Measurements from ENCODE around the gene SYNPO2L.
A peak's percentile ranks its signal among the peaks of the same experiment; 100 is the strongest.

Gene SYNPO2L

DNA sequence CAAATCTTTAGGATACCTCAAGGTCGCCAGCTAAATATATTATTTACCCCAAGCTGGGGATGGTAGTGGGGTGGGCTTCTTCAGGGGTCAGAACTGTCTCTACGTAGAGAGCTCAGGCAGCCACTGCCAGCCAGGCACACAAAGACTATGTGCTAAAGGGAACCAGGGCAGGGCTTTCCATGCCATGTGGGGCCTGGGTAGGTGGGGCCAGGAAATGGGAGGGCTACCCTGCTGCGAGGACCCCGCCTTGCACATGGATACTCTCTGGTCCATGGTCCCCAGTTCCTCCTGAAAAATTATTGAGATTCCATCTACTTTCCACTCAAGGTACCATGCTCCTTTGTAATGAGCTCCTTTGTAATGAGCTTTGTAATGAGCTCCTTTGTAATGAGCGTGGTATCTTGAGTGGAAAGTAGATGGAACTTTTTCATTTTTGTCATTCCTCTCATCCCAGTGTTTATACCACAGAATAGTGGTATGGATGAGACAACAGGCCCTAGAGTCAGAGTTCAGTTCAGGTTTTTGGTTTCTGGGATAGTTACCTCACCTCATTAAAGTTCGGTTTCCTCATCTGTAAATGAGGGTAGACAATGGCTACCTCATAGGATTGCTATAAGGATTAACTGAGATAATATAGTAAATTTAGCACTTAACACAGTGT, 5.8 kb downstream of the SYNPO2L start:
- no peak for DNase-seq

DNA sequence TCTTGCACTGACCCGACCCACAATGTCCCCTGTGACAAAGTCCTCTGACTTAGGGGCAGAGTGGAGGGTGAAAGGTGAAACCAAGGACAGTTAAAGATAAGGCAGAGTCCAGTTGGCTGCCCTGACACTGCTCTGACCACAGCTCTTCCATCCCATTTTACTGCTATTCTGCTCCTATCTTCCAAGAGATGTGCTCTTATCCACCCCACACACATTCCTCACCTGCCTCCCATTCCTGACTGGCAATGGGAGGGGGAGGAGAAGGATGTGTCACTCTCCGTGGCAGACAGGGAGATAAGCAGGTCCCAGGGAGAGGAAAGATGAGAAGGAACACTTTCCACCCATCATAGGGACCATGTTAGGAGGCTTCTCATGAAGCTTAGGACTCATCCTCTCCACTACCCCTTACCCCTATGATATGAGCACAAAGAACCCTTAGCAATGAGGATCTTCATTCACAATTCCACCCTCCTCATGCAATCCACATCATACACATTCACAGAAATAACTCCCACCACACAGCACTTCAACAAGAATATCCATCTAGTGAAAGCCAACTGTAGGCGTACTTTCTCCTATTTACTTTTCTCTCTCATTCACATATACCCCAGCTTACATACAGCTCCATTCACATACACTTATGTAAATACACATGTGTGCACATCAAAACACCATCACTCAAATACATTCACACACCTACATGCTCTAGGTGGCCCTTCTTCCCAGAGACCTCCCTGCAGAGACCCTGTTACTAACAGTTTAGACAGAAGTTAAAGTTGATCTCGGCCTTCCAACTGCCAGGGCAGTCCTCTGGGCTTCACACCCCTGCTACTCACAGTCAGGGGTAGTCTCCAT, 6.6 kb downstream of the SYNPO2L start:
- DNase-seq: peak in 3 of 58 donors; percentile 1 to 19 (median 6)

DNA sequence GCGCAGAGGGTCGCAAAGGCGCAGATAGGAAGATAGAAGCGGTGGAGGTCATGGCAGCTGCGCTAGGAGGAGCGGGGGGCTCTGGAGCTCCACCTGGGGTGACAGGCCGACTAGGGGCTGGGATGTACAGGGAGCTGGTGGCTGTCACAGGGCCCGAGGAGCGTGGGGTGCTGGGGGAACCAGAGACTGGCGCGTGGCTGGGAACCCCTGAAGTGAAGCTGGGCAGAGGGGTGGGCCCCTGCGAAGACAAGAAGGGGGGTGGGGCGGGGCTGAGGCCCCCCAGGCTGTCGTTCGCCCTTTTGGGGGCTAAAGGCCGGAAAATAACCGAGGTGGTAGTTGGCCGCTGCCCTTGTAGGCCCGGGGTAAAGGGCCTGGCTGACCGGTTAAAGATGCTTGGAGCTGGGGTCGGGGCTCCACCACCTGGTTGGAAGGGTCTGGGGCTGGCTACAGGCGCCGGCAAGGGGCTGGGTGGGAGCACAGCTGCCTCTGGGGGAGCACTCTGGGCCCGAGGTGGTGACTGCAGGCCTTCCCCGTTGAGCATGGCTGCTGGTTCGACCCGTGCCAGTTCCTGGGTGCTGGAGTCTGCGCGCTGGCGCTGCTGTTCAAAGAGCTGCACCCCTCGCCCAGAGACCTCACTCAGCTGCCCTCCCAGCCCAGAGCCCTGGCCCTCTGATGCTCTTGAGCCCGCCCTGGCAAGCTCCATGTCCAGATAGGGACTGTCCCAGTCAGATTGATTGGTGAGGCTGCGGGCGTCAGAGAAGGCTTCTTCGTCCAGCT, 7.8 kb downstream of the SYNPO2L start:
- DNase-seq: peak in 16 of 58 donors; percentile 2 to 66 (median 21)

DNA sequence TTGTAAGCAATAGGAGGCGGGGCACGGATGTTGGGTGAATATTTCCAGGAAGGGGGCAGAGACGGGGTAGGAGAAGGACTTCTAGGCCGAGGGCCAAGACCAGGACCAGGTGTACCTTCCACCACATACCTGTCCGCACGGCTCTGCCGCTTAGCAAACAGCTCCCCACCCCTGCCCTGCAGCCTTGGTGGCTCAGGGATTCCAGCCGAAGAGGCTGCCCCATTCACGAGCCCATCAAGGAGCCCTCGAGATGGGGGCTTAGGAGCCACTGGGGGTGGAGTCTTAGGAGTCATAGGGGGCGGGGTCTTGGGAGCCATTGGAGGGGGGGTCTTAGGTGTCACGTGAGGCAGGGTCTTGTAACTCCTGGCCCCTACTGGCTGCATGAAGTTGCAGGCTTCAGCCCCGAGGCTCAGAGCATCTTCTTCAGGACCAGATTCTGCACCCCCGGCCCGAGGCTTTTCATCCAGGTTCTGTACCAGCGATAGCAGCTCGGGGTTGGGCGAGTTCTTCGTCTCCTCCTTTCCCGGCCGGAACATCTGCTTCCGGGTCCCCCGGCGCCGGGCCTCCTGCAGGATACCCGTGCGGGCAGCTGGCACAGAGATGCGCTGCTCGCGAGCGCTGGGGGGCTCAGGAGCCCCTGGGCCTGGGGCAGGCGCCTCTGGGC, 8.5 kb downstream of the SYNPO2L start:
- DNase-seq: peak in 54 of 58 donors; percentile 4 to 82 (median 40)

DNA sequence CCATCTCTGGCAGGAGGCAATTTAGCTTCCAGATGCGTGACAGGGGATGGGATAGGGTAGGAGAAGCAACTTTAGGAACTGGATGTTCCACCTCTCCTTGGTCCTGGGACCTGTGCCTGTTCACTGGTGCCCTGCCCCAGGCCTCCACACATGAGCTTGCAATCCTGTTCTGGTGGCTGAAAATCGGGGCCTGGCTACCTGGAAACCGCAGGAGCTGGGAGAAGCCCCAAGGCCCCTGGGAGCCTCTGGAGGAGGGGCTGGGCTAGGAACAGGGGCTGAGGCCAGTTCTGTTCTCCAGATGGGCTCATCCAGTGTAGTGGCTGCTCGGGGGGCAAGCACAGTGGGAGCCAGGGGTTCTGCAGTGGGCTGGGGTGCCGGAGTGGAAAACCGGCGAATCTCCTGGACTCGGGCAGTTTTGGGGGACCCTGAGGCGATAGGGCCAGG, 9.2 kb downstream of the SYNPO2L start:
- no peak for DNase-seq

DNA sequence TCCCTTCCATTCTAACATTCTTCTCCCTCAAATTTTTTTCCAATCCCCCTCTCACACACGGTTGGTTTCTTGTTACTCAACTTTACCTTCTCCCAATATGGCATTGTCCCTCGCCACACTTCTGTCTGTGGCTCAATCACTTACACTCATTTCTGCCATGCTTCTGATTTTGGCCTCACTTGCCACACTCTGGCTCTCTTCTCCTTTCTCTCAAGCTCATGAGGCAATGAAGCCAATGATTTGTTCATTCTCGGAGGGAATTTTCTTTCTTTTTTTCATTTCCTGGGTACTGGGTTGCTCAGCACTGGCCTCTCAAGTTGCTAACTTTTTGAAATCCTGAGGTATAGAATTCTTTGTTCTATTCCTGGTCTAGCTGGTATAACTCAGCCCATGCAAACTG, 10.6 kb downstream of the SYNPO2L start:
- no peak for DNase-seq

DNA sequence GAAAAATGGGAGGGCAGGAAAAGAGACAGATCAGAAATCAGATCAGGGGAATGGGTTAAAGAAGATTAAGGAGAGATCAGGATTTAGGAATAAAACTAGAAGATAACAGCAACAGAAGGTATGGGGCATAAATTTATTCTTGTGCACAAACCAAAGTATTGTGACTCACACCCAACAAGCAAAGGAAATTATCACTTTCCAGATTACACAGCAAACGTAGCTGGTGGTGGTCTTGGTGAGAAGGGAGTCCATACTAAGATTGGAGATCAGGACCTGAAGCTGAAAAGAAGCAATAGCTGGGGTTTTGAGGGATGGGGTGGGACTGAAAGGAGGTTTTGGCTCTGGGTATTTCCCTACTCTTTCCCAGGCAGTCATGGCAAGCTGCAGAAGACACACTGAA, 11.1 kb downstream of the SYNPO2L start:
- no peak for DNase-seq

DNA sequence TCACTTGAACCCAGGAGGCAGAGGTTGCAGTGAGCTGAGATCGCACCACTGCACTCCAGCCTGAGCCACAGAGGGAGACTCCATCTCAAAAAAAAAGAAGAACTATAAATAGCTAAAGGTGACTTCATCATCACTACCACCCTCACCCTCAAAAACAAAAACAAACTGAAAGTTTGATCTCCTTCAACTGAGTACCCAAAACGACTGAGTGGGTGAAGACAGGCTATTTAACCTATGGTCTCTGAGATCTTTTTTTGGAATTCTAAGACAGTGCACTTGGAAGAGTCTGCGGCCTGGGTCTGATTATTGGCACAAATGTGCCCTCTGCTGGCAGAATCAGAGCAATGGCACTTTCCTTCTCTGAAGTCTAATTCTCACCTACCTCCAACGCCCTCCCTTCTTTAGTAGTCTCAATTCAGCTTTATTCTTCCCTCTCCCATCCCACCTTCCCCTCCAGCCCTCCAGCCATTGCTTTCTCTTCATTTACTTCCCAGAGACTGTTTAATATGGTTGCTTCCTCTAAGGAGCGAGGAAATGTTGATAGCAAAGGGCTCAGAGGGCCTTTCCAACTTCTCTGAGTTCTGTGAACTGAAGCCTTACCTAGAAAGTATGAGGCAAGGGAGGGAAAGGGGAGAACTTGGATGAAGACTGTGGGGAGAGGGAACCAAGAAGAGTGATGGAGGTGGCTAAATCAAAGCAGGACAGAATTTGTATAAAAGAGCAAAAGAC, 11.7 kb downstream of the SYNPO2L start:
- DNase-seq: peak in 47 of 58 donors; percentile 7 to 71 (median 29)

DNA sequence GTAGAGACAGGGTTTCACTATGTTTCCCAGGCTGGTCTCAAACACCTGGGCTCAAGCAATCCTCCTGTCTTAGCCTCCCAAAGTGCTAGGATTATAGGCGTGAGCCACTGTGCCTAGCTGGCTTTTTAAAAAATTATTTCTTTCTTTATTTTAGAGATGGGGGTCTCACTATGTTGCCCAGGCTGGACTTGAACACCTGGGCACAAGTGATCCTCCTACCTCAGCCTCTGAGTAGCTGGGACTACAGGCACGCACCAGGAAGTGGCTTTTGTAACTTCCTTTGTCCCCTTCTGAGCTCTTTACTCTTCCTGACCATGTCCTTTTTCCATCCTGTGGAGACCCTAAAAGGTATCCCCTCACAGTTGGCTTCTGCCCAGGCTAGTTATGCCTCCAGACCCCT, 12.5 kb downstream of the SYNPO2L start:
- DNase-seq: no peak

DNA sequence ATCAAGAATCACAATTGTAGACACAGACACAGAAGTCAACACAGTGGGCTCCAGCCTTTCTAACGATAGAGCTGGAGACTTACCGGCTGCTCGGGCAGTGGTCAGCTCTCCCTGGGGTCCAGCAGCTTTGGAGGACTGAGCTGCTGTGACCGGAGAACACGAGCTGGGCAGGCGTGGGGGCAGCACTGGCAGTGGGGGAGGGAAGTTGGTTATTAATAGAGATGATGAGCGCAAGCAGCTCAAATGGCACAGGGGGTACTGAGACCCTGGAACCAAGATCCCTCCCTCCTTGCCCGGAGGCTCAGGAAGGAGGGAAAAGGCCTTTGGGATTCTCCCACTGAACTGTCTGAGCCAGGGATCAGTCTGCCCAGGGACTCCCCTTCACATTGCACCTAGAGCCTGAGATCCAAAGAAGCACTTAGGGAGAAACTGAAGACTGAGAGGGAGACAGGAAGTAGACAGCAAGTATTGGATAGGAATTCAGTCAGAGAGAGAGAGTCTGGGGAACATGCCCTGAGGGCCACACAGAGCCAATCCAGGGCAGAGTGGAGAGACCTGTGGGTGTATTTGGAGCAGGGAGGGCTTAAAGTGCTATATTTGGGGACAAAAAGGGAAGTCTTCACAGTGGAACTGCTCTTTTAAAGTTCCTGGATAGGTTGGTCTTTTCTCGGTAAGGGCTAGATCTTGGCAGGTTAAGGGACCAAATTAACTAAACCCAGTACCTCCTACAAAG, 14.3 kb downstream of the SYNPO2L start, which contains the start of gene MYOZ1:
Gene MYOZ1 (minus strand): TSS at position 147 of the 733 bp plus-strand sequence. CDS start 1,457 bp downstream, outside the sequence.
- DNase-seq: no peak

DNA sequence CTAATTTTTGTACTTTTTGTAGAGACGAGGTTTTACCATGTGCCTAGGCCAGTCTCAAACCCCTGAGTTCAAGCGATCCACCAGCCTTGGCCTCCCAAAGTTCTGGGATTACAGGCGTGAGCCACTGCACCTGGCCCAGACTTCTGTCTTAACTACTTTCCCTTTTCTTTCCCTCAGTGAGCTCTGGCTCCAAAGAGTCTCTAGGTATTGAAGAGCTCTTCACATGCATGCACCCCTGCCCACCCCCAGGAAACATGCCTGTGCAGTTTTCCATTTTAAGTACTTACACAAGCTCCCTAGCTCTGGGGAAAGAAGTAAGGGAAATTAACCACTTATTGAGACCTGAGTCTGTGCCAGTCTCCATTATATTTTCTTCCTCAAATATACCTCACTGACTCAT, 16.5 kb downstream of the SYNPO2L start:
- DNase-seq: no peak

DNA sequence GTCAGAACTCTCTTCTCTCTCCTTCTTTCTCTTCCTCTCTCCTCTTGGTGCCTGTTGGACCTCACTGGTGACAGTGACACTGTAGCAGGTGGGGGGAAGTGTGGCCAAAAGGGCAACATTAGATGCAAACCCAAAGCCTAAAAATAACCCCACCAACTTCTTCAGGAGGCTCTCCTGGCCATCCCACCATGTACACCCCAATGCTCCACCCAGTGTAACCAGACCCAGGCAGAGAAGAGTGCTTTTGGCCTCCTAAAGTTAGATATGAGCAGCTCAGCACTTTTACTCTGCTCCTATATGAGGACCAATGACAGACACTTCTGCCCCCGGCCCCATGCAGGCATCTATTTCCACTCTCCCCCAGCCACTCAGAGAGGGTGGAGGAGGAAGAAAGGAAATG, 20.0 kb downstream of the SYNPO2L start:
- DNase-seq: no peak

DNA sequence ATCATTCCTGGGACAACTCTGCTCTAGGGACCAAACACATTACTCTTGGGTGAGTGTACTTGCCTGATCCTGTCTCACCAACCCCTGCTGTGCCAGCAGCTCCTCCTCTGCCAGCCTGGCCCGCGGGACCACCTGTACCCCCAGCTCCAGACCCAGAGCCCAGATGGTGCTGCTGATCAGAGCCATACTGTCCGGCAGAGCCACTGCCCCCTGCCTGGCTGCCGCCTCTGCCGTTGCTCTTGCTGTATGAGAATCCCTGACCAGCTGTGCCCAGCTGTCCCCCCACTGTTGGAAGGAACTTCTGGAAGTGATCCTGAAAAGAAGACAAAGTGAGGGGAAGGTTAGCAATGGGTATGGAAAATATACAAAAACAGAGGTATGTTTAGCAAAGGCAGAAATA, 21.4 kb downstream of the SYNPO2L start:
- DNase-seq: no peak

DNA sequence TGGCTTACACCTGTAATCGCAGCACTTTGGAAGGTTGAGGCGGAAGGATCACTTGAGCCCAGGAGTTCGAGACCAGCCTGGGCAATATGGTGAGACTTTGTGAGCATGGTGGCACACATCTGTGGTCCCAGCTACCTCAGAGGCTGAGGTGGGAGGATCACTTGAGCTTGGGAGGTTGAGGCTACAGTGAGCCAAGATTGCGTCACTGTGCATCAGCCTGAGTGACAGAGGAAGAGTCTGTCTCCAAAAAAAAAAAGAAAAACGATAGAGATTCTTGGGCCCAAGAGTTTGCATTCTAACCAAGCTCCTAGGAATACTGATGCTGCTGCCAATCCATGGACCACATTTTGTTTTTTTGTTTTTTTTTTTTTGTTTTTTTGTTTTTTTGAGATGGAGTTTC, 26.7 kb downstream of the SYNPO2L start:
- no peak for DNase-seq

DNA sequence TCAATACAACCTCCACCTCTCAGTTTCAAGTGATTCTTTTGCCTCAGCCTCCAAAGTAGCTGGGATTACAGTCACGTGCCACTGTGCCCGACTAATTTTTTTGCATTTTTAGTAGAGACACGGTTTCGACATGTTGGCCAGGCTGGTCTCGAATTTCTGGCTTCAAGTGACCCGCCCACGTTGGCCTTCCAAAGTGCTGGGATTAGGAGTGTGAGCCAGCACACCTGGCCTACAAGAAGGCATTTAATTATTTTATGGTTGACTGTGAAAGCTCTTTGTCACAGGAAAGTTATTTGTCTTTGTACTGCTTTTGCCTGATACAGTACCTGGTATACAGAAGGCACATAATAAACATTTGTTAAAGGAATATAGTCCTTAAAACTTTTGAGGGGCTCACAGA, 27.4 kb downstream of the SYNPO2L start:
- DNase-seq: no peak

DNA sequence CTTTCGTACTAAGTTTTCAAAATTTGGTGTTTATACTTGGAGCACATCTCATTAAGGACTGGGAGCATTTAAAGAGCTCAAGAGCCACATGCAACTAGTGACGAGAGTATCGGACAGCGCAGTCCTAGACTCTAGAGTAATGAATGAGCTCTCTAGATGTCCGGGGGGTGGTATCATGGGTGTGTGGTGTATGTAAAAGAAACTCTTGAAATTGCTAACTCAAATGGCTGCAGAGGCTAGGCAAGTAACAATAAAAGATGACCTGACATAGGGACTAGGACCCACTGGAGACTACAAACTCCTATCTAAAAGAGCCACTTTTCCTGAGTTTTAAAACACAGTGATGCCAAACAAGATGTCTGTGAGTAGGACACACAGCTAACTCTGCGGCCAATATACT, 28.5 kb downstream of the SYNPO2L start:
- DNase-seq: no peak

DNA sequence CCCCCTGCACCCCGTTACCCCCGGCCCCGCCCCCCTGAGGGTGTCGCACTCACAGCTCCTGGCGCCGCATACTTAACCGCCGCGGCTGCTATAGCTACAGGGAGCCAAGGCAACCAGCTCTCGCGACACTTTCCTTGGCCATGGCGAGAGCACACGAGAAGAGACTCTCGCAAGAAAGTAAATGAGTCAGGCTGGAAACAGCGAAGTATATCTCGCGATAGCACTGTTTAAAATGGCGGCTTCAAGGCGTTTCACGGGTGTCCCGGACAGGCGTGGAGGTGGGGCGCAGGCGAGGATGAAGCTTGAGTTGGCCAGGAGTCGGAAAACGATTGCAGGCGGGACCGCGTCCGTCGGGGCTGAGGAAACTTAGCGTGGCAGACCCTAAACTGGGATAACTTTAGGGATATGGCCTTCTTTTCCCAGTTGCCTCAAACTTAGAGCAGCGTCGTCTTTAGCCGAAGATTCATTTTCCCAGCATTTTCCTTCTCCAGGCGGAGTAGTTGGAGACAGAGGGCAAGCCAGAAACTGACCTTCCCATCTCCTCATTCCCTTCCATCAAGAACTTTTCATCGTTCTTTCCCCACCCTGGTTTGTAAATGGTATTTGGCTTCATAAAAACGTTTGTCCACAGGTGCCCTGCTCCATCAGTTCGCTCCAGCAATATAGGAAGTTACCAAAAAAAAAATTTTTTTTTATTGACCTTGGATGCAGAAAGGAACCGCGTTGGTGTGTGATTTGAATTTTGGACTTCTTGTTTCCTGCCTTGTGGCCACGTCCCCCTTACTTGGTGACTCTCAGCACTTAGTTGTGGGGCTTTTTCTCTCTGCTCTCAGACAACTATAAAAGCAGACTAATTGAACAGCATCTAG, 29.7 kb downstream of the SYNPO2L start:
- DNase-seq: peak; percentile 42 to 94 (median 80)

DNA sequence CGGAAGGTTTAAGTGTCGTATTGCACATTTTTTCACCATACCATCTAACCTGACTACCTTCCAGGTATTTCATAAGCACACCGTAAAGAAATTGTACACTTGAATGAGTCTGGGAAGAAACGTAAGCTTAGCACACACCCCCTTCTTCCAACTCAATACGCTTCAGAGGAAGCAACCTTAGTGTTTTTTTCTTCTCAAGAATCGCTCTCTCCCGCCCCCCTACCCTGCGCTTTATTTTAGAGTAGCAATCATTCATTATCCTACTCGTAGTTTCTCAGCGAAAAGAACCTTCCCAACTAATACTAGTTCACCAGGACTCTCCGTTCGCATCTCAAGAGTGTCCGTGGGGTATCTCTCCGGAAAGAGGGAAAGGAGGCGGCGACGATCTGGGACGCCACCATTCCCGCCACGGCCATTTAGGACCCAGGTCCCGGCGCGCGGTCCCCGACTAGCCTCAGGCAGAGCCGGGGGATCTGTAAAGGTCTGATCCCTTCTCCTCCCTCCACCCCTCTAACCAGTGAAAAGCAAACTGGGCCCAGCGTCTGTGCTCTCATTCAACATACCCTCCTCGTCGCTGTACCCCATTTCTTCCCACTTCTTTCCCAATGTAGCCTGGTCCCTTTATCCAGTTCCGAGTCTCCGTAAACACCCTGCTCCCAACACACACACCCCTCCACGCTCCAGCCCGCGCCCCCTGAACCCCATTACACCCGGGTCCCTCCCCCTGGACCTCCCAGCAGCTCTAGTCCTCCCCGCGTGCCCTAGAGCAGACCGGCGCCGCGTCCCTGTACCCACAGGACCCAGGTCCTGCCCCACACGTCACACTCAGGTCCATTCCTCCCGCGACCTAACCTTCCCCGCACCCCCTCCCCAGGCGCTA, 30.6 kb downstream of the SYNPO2L start:
- DNase-seq: peak in 26 of 58 donors; percentile 15 to 72 (median 42)
